PC-9 (cell line): Measurements from ENCODE around the gene AGXT.

Source experiments
- EZH2 ChIP-seq: fragments of 200-600 bp; sonication (generic); IDR thresholded peaks from 2 replicates; pipeline ENCODE4 v1.8.0; 2017; ENCODE audit warnings: antibody characterized with exemption, low read depth
- TF ChIP-seq, protein P1 (sequence below): fragments of 200-600 bp; sonication (generic); conservative IDR thresholded peaks from 2 replicates; pipeline ENCODE4 v1.6.1; 2017; ENCODE audit warnings: mixed run types, antibody characterized with exemption, mild to moderate bottlenecking, moderate library complexity

DNA sequence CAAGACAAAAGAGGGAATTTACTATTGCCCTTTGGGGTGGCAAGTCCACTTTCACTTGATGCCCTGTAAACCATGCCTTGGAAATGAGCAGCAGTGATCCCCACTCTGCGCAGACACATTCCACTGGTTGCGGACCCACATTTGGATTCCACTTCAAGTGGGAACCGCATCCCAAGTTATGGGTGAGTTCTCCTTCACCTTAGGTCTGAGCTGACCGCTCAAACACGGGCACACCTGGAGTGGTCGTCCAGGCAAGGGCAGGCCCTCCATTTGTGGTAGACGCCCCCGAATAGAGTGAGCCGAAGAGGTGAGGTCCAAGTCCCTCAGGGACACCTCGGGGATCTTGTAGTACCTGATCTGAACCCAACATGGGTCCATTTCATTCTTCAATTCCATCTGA is 9.8 kb upstream of the AGXT start:
- TF ChIP-seq, protein P1, sequence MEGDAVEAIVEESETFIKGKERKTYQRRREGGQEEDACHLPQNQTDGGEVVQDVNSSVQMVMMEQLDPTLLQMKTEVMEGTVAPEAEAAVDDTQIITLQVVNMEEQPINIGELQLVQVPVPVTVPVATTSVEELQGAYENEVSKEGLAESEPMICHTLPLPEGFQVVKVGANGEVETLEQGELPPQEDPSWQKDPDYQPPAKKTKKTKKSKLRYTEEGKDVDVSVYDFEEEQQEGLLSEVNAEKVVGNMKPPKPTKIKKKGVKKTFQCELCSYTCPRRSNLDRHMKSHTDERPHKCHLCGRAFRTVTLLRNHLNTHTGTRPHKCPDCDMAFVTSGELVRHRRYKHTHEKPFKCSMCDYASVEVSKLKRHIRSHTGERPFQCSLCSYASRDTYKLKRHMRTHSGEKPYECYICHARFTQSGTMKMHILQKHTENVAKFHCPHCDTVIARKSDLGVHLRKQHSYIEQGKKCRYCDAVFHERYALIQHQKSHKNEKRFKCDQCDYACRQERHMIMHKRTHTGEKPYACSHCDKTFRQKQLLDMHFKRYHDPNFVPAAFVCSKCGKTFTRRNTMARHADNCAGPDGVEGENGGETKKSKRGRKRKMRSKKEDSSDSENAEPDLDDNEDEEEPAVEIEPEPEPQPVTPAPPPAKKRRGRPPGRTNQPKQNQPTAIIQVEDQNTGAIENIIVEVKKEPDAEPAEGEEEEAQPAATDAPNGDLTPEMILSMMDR, result no peak
- no peak for TF ChIP-seq EZH2
